Stimulated activated CD8-positive, alpha-beta memory T cell treated with anti-CD3 and anti-CD28 coated beads, Interleukin-2, amount 100 ng/mL, for 1 hour (primary cell): ENCODE measurements around the gene CSF3R.

Experiments used
- DNase-seq, 2 donors: peaks; one replicate each; pipeline ENCODE4 v3.0.0-alpha.2; 2020; ENCODE audit warnings: low read depth in 2 of 2

The CSF3R gene

DNA sequence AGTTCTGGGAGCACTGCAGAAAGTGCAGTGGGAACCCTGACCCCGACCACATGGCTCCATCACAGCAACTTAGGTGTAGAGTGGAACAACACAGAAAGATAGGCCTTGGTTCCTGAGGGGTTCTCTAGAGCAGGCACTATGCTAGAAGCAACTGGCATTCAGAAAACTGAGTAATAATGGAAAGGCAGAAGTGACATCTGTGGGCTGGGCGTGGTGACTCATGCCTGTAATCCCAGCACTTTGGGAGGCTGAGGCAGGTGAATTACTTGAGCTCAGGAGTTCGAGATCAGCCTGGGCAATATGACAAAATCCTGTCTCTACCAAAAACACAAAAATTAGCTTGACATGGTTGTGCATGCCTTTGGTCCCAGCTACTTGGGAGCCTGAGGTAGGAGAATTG lies 23.8 kb downstream of the CSF3R start:
- DNase-seq = no peak

GRCh38 chr1:36457691-36458090 lies 25.0 kb downstream of the CSF3R start:
- no peak for DNase-seq

GRCh38 chr1:36456391-36456928 lies 26.3 kb downstream of the CSF3R start:
- no peak for DNase-seq

DNA sequence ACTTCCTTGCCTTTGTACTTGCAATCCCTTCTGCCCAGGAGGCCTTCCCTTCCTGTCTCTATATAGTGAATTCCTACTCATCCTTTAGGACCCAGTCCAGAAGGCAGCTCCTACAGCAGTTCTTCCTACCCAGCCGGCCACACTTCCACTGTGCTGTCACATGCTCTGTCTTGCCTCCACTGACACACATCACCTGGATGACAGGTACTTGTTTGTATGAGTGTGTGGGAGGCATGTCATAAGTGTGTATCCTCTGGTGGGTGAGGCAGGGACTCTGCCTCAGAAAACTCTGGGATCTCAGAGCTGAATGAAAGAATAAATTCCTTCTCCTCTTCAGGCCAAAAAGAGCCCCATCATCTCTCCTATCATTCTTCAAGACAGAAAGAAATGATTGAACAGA lies 27.3 kb downstream of the CSF3R start:
- DNase-seq = no peak

DNA sequence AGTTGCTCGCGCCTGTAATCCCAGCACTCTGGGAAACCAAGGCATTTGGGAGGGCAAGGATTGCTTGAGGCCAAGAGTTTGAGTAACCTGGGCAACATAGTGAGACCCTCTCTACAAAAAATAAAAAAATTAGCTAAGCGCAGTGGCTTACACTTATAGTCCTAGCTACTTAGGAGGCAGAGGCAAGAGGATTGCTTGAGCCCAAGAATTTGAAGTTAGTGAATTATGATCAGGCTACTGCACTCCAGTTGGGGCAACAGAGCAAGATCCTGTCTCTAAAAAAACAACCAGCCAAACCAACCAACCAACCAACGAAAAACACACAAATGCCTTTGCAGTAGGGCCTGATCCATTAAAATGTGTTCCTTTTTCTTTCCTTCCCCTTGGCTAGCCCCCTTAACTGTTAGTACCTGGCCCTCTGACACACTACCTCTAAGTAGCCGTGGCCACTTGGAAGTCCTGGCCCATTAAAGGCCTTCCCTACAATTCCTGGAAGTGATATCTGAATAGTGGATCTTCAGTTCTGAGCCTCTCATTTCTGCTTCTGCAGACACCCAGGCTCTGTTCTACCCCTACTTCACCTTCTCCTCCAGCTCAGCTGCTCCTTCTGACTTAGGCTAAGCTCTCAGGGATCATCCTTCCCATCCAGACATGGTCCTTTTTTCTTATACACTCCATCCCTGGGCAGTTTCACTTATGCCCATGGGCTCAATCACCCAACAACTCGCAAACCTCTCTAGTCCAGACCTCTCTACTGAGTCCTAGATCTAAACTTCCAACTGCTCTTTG lies 28.9 kb downstream of the CSF3R start:
- DNase-seq = no peak

DNA sequence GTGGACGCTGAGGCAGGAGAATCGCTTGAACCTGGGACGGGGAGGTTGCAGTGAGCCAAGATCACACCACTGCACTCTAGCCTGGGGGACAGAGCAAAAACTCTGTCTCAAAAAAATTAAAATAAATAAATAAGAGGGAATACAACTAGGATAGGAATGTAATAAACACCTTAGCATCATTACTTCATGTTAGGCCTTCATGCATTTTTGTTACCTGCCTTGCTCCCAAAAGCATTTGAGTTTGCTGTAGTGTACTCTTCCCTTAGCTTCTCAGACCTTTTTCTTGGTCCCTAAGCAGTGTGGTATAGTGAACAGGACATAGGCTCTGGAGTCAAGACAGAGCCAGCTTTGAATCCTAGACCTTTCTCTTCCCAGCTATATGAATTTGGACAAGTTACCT lies 29.7 kb downstream of the CSF3R start:
- DNase-seq = no peak

DNA sequence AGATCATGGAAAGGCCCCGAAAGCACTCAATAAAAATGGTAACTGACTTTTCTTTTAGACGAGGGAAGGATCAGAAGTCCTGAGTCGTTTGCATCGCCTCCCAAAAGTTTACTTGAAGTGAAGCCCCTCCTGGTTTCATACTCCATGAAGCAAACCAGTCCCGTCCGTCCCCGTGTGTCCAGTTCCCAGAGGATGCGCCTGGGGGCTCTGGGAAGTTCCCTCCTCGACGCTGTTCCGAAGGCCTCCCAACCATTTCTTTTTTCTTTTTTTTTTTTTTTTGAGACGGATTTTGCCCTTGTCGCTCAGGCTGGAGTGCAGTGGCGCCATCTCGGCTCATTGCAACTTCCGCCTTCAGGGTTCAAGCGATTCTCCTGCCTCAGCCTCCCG lies 31.8 kb downstream of the CSF3R start:
- no peak for DNase-seq

DNA sequence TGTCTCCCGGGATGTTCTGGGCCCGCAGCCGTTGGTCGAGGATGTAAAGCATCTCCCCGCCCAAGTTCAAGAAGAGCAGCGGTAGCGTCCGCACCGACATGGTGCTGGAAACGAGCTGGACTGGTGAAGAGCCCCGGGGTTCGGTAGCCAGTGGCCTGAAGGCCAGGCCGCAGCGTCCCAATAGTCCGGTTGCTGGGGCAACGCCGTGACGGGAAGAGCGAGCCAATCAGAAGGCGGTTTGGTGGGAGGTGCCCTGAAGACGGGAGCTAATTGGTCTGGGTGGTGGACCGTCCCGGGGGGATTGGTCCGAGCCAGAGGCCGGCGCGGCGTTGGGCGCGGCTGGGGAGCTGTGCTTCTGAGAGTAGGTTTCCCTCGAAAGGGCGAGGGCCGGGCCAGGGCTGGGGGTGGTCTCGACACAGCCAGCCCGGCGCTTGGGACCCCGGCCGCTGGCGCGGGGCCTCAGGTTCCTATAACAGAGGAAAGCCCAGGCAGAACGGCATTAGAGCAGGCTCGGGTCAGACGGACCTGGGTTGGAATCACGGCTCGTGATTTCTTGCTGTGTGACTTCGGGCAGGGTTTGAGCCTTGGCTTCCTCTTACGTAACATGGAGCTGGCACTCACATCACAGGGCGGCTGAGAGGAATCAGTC lies 32.3 kb downstream of the CSF3R start, which contains the start of gene OSCP1:
TSS of gene OSCP1 (minus strand) at position 182 of the 649 bp plus-strand sequence. CDS start at position 100, 82 bp downstream.
- DNase-seq = peak; percentile 73

DNA sequence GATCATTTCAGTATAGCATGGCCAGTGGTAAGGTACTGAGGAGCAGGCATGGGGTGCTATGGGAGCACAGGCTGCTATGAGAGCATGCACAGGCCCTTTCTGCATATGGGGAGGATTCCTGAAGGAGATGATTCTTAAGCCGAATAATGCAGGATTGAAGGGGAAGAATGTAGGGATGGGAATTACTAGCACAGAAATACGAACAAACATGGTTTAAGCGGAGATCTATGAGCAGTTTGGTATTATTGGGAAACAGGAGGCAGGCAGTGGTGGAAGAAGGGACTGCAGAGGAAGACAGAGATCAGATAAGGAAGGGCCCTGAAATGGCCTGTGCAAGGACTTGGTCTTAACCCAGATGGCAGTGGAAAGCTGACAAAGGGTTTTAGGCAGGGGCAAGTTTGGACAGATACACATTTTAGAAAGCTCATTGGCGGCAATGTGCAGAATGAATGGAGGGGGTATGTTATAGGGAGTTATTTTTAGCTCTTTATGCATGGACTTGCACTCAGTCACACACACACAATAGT lies 34.1 kb downstream of the CSF3R start:
- no peak for DNase-seq

DNA sequence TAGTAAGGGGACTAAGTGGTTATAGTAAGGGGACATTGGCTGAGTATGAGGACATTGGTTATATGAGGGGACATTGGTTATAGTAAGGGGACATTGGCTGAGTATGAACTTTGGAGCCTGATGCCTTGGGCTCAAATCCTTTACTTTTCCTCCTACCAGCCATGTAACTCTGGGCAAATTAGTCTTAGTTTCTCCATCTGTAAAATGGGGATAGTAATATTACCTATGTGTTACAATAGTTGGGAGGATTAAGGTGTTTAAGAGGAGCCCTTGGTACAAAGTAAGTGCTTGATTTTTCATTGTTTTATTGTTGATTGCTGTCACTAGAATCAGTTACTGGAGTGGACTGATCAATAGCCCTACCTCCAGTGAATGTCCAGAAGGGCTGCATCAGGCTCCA lies 35.3 kb downstream of the CSF3R start:
- no peak for DNase-seq

GRCh38 chr1:36446746-36447145 lies 36.0 kb downstream of the CSF3R start:
- DNase-seq = no peak

DNA sequence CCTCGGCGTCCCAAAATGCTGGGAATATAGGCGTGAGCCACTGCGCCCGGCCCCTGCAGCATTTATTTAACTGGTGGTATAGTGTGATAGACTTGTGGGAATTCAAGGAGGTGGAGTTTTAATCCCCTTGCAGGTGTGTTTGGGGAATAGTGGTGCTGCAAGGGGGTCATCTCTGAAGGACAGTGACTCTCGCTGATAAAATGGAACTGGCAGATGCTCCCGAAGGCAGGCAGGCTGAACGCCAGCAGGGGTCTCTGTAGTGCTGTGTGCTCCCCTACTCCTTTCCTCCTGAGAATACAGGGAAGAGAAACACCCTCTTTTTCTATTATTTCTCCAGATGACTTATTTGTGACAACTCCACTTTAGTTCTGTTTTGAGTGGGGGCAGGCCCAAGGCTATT lies 36.4 kb downstream of the CSF3R start:
- no peak for DNase-seq

GRCh38 chr1:36443297-36443696 lies 39.4 kb downstream of the CSF3R start:
- no peak for DNase-seq

GRCh38 chr1:36442337-36442736 lies 40.4 kb downstream of the CSF3R start:
- no peak for DNase-seq

DNA sequence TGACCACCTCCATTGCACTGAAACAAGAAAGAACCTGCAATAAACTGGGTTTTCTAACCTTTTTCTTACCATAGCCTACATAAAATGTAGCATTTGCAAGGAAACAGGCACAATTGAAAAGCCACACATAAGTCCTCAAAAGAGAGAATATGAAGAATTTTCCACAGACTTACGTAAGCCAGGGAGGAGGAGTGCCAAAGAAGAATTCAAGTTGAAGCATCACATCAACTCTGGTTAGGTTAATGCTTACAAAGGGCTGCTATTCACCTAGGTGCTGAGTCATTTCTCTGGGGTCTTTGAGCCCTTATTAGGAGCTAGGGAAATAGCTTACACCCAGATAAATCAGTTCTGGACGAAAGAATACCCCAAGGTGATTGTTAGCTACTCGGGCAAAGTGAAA lies 42.1 kb downstream of the CSF3R start:
- DNase-seq = no peak

DNA sequence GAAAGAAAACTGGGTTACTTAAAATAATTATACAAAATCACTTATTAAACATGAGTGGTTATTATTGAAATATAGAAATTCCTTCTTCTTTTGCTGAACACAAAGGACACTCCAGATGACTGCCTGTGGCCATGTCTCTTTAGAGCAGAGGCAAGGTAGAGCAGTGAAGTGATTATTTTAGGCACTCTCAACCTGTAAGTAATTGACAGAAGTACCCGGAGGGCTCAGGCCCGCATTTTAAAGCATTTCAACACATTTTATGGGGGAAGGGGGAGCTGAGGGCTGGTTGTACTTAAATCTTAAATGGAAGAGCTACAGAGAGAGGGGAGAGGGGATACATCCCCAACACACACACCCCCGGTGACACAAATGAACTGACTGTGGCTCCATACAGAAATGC lies 42.7 kb downstream of the CSF3R start:
- DNase-seq = no peak

DNA sequence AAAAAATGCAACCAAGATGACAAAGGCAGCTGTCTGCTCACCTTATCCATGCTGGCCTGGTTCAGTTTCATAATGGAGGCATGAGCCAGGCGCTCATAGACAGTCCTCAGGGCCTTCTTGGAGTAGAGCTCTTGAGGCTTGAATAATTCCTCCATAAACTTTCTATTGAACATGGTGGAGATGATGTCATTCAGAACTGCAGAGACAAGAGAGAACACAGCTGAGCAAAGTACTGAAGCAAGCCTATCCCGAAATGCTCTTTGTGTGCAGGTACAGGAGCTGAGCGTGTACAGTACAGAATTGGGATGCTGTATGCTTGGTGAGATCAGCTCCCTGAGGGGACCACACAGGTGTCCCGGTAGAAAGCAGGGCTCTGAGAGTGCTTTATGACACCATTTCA lies 44.0 kb downstream of the CSF3R start:
- DNase-seq = no peak

- no peak for DNase-seq
These were observed 45.9 kb downstream of the CSF3R start for GRCh38 chr1:36436821-36437220.

GRCh38 chr1:36433102-36433501 lies 49.6 kb downstream of the CSF3R start:
- DNase-seq = no peak

DNA sequence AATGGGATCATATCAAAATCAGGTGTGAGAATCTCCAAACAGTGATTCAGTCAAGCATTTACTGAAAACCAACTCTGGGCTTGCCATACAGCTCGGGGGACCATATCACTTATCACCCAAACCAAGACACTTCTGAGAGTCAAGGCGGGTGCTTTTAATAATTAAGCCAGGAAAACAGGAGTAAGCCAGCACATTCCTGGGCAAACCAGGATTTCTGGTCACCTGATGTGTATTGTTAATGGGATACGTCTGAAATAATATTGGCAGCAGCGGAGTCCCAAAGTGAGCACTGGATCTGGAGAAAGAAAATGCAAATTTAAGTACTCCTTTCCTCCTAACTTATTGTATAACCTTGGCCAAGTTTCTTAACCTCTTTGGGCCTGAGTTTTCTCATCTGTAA lies 50.1 kb downstream of the CSF3R start:
- no peak for DNase-seq

GRCh38 chr1:36425791-36426190 lies 56.9 kb downstream of the CSF3R start:
- no peak for DNase-seq

DNA sequence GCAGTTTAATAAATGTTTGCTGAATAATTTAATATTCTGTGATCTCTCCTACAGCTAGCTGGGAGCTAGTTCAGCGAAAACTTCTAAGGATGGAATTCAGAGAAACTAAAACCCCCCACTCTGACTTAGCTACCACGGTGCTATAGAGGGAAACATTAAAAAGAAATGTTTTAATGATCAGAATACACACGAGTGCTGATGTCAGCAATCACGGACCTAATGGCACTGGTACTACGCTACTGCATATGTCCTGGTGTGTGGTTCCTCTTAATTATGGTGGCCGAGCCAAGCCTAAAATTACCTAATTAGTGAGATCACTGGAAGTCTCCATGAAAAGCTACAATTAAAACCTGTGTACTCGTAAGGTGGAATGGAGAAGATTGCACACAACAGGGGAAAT lies 61.1 kb downstream of the CSF3R start:
- no peak for DNase-seq

GRCh38 chr1:36420836-36421317 lies 61.8 kb downstream of the CSF3R start:
- peak; percentile 79 to 87 for DNase-seq
